ENCODE data around the gene CD1D. TPM values are rescaled to one million over a fixed set of nuclear protein-coding genes. Genes with fewer than 3 reads are reported as not detected.
A peak's percentile ranks its signal among the peaks of the same experiment; 100 is the strongest.
"Not testable (repeated sequence)": the region's sequence is repeated elsewhere in the genome, so short reads cannot be mapped to it uniquely, and the experiment has no call there.

Gene CD1D
- total RNA-seq, 1 donor from 2014 or later, result 1.6 TPM

DNA sequence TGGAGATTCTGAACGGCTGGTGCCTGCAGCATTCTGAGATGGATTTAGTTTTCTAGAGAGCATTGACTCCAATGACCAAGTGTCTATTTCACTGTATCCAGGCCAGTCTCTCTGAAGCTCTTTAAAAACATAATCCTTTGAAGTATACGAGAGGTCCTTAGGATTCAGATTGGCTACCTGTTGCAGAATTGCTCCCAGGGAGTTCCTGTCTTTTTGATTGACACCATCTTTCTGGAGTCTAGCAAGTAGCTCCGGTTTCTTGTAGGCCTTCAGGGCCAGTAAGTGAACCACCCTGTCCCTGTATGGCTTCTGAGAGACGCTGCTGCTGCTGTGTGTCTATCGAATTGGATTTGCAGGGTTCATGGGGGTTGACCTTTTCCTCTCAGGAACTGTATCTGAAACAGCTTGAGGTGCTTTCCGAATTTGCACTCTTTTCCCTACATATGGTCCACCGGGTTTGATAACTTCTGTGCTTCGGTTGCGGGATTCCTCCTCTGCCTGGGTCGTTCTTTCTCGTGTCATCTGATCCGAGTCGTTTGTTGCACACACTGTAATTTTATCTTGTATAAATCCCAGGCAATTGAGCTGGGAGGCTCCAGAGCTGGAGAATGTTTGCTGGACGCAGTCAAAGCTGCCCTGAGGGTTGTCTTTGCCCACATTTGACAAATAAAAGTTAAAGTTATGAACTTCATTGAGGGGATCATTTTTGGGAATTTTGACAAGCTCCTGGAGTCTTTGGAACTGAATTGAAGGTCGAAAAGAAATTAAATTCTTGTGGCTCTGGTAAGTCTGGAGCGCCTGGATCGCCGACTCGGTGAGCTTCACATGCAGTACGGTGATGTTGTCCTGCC, 3.6 kb upstream of the CD1D start:
- not testable (repeated sequence) for DNase-seq

DNA sequence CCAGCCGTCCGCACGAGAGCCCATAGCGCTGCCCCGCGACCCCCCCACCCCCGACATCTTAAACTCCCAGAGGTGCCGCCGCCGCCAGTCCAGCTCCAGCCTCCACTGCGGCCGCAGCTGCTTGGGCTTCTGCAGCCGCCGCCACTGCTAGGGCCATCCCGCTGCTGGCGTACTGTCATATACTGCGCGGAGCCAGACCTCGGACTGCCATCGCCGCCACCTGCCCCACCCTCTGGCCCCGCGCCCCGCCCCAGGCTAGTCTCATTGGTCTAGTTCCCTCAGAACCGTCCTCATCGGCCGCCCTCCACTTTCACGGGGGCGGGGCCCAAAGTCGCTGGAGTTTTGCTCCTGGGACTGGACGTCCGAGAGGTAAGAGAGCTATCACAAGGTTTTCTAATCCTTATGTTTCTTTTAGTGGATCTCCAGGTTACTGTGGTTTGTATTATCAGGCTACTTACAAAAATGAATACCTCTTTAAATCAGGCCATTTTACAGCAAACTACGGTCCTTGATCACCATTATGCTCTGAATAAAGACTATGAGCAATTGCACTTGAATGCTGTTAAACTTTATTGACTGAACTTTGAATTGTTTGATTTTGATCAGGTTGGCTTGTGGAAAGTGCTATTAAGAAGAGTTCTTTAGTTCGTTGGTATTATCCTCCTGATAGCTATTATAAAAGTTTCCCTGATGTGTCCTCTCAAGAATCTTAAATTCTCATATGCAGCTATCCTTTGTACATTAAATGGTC, 2.8 kb upstream of the CD1D start:
- peak; percentile 58 for DNase-seq

DNA sequence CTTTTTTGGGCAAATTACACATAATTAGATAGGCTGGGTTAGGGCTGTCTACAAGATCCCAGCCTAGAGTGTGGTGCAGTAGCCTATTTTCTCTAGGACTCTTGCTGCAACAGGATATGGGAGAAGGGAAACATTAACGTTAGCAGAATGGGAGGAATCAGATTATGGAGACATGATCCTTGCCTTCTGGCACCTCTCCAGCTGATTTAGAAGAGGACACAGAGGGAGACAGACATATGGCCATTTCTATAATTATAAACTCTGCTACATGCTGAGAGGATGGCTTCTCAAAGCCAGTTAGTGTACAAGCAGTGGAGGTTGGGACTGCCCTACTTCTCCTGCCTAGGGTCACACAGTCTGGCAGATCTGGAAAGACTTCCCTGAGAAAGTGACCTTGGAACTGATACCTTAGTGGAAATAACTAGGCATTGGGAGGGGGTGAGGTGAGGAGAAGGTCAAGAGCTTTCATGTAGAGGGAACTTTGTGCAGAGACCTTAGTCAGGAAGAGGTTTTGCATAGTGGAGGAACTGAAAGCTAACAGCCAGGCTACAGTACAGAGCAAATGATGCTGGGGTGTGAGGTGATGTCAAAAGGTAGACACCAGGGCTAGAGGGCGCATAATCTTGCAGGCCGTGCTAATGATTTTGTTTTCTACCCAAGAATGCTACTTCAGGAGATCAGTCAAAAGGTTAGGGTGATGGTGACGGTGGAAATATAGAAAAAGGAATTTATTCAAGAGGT, 1.2 kb upstream of the CD1D start:
- DNase-seq, result no peak

DNA sequence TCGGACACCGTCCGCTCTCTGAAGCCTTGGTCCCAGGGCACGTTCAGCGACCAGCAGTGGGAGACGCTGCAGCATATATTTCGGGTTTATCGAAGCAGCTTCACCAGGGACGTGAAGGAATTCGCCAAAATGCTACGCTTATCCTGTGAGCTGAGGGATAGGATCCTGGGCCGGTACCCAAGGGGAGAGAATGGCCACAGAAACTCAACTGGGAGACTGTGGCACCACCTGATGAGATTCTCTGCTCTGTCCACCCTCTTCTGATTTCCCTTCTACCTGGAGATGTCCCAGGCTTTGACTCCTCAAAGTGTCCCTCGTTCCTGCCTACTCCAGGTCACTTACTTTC, 855 bp downstream of the CD1D start:
- no peak for DNase-seq

DNA sequence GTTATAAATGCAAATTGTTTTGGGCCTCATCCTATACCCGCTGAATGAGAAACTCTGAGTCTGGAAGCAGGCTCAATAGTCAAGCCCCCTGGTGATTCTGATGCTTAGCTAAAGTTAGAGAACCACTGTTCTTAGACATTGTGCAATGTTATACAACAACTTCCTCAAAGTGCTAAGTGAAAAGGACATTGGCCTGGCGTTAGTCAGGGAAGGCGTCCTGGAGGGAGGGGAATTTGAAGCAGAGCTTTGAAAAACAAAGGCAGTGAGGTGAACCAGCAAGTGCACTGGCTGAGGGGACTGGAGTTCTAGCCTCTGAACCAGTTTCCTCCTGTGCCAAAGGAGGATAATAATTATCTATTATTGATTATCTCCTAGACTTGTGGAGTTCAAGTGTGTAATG, 5.1 kb downstream of the CD1D start:
- DNase-seq, result no peak

DNA sequence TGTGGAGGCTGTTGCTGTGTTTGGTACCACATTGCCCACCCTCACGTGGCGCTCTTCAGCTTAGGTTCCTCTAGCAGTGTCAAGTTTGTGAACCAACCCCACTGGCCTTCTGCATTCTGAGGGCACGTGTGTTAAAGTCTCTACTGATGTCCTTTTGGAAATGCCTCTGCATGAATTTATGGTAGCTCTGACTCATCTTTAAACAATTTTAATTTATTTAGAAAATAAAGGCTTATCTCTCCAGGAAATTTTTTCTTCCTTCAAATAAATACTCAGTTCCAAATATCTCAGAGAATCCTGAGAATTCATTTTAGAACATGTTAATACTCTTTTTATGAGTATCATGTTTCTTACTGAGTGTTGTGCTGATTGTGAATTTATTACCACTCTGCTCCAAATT, 5.5 kb downstream of the CD1D start:
- no peak for DNase-seq

DNA sequence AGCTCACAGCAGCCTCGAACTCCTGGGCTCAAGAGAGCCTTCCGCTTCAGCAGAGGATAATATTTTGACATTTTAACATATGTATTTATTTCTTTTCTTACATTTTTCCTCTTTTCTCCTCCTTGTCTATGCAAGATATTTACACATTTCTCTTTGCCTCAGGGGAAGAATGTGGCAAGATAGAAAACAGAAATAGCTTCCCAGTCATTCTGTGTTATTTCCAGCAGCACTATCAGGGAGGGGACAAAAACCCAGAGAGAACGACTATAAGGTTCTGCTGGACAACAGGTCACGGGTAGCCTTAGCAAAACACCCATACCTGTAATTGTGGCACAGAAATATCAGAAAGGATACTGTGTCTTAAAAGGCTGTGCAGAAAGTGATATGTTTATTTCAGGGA, 7.9 kb downstream of the CD1D start:
- DNase-seq, result no peak

DNA sequence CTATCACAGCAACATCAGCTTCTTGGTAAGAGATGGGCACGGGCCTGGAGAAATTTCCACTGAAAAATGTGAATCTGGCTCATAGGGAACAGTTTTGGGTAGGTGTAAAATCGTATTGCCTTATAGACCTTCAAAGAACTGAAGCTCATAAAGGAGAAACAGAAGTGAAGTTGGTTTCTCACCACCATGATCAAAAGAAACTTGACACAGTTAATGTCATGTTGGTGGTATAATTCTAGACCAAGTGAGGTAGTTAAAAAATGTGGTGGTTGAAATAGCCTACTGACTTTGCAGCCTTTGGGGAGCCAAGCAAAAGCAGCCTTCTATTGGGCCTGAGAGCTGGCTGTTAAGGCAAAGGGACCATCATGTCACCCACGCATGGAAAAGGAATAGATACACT, 8.9 kb downstream of the CD1D start:
- no peak for DNase-seq

DNA sequence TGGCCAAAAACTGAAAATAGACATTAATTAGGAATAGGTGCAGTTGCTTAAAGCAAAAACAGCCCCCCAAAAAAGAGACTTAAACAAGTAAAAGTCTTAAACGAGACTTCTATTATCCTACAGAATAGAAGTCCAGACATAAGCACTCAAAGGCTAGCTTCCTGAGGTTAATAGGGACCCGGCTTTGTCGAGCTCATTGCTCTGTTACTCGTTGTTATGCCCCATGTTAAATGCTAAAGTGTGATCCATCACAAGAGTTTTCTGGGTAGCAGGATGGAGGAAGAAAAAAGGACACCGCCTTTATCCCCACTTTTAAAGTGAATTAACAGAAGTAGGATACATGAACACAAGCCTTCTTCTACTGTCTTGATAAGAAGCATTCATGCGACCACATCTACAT, 10.6 kb downstream of the CD1D start:
- DNase-seq, result no peak

DNA sequence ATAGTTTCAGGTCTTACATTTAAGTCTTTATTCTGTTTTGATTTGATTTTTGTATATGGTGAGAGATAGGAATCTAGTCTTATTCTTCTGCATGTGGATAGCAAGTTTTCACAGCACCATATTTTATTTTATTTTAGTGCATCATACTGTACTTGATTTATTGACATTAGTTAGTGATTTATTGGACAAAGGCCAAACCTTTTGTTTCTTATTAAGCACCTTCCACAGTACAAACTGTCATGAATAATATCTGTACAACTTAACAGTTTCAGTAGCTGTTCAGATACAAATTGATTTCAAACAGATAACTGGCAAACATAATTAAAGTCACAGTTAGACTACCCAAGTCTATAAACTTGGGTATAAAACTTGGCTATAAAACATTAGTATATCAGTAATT, 15.8 kb downstream of the CD1D start:
- DNase-seq, result no peak

DNA sequence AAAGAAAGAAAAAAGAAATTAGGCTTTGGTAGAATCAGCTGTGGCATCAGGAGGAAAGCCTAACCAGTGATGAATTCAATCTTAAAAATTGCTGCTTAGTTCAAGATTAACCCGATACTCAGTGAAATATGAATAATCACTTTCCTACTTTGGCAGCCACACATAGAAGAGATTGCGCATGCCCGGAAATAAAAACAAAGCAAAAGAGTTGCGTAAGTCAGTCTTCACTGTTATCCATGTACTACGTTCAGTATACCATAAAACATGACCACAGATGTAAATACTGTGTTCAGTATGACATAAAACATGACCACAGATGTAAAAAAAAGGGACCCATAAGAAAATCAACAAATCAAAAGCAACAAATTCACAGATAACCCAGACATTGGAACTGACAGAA, 19.2 kb downstream of the CD1D start:
- DNase-seq, result no peak

DNA sequence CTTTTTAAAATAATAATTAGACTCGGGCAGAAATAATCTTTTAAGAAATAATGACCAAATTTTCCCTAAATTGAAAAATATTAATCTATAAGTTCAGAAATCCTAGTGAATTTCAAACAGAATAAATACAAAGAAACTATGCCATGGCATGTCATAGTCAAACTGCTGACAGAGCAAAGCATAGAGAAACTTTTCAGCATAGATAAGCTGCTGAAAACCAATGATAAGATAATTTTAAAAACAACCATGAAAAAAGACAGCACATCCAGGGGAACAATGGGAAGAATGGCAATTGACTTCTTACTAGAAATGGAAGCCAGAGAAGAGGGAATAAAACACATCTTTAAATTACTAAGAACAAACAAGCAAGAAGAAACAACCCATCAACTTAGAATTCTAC, 19.8 kb downstream of the CD1D start:
- no peak for DNase-seq

DNA sequence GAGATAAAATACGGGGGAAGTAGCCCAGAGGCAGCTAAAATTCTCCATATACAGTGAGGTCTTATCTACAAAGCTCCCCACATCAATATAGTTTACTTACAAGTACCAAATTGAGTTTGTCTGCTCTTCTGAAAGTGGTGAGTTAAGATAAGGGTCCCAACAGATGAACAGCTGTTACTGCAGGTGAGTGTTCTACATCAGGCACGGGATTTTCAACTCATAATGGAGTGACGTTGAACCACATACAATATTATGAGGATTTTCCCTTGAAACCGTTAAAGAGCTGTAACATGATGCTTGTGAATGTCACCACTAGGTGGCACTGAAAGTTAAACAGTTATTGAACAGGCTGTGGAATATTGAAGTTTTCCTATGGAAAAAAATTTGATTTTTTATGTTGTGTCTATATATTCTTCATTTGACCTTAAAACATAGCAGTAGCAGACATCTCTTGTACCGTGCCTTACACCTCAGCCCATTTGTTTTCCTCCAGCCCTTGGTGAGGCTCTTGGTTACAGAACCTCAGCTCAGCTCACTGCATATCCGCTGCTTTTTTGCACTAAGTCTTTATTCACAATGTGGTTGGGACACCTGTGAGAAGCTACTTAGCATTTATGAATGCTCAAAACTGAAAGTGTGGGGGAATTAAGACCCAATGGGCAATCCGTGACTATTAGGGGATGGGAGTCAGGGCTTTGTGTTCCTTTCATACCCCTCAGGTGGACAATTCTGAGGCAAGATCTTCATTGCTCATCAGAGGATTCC, 23.2 kb downstream of the CD1D start:
- no peak for DNase-seq

DNA sequence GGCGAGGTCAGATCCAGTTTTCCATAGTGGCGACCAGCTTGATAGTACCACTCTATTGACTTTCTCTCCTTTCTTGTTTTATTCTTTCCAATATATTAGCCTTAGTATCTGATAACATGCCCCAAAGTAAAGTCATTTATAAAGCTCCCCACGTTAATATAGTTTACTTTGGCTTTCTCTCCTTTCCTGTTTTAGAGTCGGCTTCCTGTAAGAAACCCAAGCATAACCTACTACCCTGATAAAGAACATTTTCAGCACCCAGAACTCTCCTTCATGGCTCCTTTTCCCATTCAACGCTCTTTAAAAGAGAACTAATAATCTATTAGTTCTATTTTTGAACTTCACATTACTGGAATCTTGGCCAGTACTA, 23.7 kb downstream of the CD1D start:
- no peak for DNase-seq

DNA sequence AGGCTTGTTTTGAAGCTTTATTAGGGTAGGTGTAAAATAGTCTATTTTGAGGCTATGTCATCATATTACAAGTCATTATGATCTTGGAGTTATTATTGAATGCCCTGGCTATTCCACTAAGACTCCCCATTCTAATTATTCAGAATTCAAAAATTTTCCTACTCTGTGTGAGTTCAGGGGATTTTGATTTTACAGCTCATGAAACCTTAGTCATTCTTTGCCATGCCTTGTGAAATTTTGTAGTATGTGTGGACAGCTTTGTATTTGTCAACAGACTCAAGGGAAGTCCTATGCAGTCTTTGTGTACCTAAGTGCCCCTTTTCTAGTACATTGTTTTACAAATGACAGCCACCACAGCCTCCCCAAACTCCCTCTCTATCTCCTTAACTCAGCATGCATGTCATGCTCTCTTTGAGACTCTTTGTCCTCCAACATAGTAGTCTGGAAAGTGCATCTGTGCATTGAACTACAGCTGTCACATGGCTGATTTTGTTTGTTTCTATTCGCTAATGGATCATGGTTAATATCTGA, 28.0 kb downstream of the CD1D start:
- no peak for DNase-seq

DNA sequence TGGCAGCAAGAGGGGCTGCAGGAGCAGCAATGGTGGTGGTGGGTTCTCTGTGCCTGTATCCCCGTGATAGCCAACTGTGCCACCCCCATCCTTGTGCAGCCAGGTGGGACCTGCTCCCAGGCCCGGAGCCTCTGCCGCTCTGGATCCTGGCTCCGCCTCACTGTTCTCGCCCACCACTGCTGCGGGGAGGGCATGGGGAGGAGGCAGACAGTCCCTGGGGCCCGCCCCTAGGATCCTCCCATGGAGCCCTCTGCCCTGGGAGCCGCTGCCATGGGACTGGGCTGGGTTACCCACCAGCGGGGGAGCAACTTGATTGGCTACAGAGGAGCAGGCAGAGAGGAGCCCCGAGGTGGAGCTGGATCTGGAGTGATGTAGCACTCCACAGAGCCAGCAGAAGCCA, 31.6 kb downstream of the CD1D start:
- DNase-seq, result no peak

DNA sequence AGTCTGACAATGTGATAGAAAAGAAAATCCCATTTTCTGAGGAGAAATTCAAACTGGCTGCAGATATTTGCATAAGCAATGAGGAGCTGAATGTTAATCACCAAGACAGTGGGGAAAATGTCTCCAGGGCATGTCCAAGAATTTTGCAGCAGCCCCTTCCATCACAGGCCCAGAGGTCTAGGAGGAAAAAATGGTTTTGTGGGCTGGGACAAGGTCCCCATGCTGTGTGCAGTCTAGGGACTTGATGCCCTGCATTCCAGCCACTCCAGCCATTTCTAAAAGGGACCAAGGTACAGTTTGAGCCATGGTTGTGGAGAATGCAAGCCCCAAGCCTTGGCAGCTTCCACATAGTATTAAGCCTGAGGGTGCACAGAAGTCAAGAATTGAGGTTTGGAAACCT, 42.8 kb downstream of the CD1D start:
- DNase-seq, result not testable (repeated sequence)

DNA sequence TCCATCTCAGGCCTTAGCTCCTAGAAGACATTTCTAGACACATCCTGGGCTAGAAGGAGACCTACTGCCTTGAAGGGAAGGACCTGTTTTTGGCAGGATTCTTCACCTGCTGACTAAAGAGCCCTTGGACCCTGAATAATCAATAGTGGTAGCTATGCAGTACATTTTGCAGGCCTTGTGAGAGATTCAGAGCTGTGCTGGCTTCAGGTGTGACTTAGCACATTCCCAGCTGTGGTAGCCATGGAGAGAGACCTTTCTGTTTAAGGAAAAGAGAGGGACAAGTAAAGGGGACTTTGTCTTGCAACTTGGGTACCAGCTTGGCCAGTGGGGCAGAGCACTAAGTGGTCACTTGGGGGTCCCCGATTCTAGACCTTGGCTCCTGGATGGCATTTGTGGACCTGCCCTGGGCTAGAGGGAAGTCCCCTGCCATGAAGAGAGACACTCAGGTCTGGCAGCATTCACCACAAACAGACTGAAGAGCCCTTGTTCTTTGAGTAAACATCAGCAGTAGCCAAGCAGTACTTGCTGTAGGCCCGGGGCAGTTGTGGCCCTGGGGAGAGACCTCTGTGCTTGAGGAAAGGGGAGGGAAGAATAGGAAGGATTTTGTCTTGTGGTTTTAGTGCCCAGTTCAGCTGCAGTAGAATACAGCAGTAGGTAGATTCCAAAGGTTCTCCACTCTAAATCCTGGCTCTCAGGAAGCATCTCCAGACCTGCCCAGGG, 47.4 kb downstream of the CD1D start:
- no peak for DNase-seq
